K562 (cell line): ENCODE measurements around the gene FEV. TPM values are rescaled to one million over a fixed set of nuclear protein-coding genes. Genes with fewer than 3 reads are reported as not detected.

Experiments used
- HEY1 ChIP-seq: fragments of 250-450 bp; sonication (Bioruptor Pico); IDR thresholded peaks from 2 replicates; pipeline ENCODE4 v1.5.0; 2020; ENCODE audit warnings: mild to moderate bottlenecking, moderate library complexity, borderline replicate concordance
- PHF20 ChIP-seq: fragments of 450-650 bp; IDR thresholded peaks from 2 replicates; pipeline ENCODE4 v1.6.1; 2018; ENCODE audit not compliant: partially characterized antibody
- POLR2AphosphoS2 ChIP-seq: IDR thresholded peaks from 2 replicates; pipeline ENCODE4 v1.6.1; 2012; ENCODE audit warnings: low read length, improper control_type of control experiment
- PTTG1 ChIP-seq: fragments of 450-650 bp; IDR thresholded peaks from 2 replicates; pipeline ENCODE4 v1.6.1; 2016; ENCODE audit warnings: low read depth, mild to moderate bottlenecking, missing genetic modification characterization, missing compliant biosample characterization
- polyA plus RNA-seq, 8 experiments: library from polyadenylated mRNA; depleted of rRNA in 4 of 8; stranded (reverse) in 5 of 8; unstranded in 3 of 8; fragments of >200 nt; fragmentation: Nextera tagmentation in 2 of 8; fragmentation: Illumina TruSeq in 1 of 8; extraction: Ambion mirVana in 2 of 8; extraction: Trizol in 1 of 8; gene quantifications; 2 replicates each; pipeline versions ENCODE4 v1.2.1 to v1.2.3, GENCODE V29; 2011 to 2014; ENCODE audit warnings: inconsistent platforms in 1 of 8, missing spikeins in 1 of 8
- total RNA-seq, 7 experiments: library from RNA; depleted of rRNA in 6 of 7; stranded (reverse); fragments of >200 nt in 6 of 7; fragmentation: Illumina TruSeq in 2 of 7; extraction: Trizol in 2 of 7; gene quantifications; 2 replicates each; pipeline versions ENCODE4 v1.2.1 to v1.2.3, GENCODE V29; 2011 to 2021; ENCODE audit warnings: low replicate concordance in 1 of 7
- TF ChIP-seq, protein P1 (sequence below), 2 experiments: fragments of 450-650 bp; formaldehyde crosslinking in 1 of 2; IDR thresholded peaks; 2 replicates each; pipeline versions ENCODE4 v1.4.0 to v1.6.1; 2014 to 2020; ENCODE audit warnings: mild to moderate bottlenecking in 2 of 2, borderline replicate concordance in 1 of 2, low read depth in 1 of 2
- TF ChIP-seq, protein P2 (sequence below): fragments of 200-600 bp; sonication (generic); IDR thresholded peaks from one replicate; pipeline ENCODE4 v1.6.1; 2012; ENCODE audit warnings: mild to moderate bottlenecking, low read depth, low read length, inconsistent platforms

Gene FEV
- total and polyA plus RNA-seq, 9 of the 15 experiments (the other 6 are each of a cell fraction or from before 2014, with no cell fraction given), result 0.08 to 1.6 (median 0.62) TPM; not detected in 1

DNA sequence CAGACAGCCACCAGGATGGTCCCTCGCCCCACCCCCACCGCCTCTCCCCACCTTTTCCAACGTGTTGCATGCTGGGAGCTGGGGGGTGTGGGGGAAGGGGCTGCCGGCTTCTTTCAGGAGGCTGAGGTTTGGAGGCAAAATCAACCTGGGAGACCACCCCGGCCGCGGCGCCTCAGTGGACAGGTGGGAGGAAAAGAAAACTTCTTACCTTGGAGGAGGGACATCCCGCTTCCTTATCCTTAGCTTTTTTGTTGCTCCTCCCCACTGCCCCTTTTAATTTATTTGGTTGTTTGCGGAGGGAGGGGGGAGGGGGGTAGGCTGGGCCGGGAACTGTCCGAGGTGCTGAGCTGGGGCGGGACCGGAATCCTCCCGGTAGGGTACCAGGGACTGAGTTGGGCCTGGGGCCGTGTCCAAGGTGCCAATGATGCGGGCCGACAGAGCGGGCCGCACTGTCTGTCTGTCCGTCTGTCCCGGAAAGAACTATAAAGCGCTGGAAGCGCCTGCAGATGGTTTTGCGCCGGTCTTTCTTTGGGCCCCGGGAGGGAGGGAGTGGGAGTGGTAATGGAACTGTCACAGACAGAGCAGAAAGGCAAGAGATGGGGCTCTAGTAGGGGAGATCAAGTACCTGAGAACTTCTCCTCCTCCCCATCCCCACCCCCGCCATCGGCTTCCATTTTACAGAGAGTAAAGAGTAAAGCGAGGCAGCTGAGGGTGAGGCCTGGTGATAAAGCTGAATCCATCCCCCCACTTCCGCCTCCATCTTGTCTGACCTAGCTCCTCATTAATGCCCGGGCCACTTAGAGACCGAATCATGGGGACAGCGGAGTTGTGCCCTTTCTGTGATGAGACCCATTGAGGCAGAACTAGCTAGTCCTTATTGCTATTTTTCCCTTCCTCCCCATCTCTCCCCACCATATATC lies 23.1 kb downstream of the FEV start (continued):
- TF ChIP-seq, protein P1, sequence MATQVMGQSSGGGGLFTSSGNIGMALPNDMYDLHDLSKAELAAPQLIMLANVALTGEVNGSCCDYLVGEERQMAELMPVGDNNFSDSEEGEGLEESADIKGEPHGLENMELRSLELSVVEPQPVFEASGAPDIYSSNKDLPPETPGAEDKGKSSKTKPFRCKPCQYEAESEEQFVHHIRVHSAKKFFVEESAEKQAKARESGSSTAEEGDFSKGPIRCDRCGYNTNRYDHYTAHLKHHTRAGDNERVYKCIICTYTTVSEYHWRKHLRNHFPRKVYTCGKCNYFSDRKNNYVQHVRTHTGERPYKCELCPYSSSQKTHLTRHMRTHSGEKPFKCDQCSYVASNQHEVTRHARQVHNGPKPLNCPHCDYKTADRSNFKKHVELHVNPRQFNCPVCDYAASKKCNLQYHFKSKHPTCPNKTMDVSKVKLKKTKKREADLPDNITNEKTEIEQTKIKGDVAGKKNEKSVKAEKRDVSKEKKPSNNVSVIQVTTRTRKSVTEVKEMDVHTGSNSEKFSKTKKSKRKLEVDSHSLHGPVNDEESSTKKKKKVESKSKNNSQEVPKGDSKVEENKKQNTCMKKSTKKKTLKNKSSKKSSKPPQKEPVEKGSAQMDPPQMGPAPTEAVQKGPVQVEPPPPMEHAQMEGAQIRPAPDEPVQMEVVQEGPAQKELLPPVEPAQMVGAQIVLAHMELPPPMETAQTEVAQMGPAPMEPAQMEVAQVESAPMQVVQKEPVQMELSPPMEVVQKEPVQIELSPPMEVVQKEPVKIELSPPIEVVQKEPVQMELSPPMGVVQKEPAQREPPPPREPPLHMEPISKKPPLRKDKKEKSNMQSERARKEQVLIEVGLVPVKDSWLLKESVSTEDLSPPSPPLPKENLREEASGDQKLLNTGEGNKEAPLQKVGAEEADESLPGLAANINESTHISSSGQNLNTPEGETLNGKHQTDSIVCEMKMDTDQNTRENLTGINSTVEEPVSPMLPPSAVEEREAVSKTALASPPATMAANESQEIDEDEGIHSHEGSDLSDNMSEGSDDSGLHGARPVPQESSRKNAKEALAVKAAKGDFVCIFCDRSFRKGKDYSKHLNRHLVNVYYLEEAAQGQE (IDR thresholded peaks at IDR 0.05; ENCODE audit: borderline replicate concordance), result peak; percentile 95
- TF ChIP-seq, protein P1 (CRISPR knock-in tag; IDR thresholded peaks at IDR 0.05; ENCODE audit: low read depth), result peak; percentile 94
- TF ChIP-seq, protein P2, sequence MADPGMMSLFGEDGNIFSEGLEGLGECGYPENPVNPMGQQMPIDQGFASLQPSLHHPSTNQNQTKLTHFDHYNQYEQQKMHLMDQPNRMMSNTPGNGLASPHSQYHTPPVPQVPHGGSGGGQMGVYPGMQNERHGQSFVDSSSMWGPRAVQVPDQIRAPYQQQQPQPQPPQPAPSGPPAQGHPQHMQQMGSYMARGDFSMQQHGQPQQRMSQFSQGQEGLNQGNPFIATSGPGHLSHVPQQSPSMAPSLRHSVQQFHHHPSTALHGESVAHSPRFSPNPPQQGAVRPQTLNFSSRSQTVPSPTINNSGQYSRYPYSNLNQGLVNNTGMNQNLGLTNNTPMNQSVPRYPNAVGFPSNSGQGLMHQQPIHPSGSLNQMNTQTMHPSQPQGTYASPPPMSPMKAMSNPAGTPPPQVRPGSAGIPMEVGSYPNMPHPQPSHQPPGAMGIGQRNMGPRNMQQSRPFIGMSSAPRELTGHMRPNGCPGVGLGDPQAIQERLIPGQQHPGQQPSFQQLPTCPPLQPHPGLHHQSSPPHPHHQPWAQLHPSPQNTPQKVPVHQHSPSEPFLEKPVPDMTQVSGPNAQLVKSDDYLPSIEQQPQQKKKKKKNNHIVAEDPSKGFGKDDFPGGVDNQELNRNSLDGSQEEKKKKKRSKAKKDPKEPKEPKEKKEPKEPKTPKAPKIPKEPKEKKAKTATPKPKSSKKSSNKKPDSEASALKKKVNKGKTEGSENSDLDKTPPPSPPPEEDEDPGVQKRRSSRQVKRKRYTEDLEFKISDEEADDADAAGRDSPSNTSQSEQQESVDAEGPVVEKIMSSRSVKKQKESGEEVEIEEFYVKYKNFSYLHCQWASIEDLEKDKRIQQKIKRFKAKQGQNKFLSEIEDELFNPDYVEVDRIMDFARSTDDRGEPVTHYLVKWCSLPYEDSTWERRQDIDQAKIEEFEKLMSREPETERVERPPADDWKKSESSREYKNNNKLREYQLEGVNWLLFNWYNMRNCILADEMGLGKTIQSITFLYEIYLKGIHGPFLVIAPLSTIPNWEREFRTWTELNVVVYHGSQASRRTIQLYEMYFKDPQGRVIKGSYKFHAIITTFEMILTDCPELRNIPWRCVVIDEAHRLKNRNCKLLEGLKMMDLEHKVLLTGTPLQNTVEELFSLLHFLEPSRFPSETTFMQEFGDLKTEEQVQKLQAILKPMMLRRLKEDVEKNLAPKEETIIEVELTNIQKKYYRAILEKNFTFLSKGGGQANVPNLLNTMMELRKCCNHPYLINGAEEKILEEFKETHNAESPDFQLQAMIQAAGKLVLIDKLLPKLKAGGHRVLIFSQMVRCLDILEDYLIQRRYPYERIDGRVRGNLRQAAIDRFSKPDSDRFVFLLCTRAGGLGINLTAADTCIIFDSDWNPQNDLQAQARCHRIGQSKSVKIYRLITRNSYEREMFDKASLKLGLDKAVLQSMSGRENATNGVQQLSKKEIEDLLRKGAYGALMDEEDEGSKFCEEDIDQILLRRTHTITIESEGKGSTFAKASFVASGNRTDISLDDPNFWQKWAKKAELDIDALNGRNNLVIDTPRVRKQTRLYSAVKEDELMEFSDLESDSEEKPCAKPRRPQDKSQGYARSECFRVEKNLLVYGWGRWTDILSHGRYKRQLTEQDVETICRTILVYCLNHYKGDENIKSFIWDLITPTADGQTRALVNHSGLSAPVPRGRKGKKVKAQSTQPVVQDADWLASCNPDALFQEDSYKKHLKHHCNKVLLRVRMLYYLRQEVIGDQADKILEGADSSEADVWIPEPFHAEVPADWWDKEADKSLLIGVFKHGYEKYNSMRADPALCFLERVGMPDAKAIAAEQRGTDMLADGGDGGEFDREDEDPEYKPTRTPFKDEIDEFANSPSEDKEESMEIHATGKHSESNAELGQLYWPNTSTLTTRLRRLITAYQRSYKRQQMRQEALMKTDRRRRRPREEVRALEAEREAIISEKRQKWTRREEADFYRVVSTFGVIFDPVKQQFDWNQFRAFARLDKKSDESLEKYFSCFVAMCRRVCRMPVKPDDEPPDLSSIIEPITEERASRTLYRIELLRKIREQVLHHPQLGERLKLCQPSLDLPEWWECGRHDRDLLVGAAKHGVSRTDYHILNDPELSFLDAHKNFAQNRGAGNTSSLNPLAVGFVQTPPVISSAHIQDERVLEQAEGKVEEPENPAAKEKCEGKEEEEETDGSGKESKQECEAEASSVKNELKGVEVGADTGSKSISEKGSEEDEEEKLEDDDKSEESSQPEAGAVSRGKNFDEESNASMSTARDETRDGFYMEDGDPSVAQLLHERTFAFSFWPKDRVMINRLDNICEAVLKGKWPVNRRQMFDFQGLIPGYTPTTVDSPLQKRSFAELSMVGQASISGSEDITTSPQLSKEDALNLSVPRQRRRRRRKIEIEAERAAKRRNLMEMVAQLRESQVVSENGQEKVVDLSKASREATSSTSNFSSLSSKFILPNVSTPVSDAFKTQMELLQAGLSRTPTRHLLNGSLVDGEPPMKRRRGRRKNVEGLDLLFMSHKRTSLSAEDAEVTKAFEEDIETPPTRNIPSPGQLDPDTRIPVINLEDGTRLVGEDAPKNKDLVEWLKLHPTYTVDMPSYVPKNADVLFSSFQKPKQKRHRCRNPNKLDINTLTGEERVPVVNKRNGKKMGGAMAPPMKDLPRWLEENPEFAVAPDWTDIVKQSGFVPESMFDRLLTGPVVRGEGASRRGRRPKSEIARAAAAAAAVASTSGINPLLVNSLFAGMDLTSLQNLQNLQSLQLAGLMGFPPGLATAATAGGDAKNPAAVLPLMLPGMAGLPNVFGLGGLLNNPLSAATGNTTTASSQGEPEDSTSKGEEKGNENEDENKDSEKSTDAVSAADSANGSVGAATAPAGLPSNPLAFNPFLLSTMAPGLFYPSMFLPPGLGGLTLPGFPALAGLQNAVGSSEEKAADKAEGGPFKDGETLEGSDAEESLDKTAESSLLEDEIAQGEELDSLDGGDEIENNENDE, result no peak
- no peak for TF ChIP-seq PHF20
- no peak for TF ChIP-seq HEY1 (CRISPR knock-in tag)
- TF ChIP-seq POLR2AphosphoS2, result no peak
- TF ChIP-seq PTTG1 (tag), result no peak
